HG03460 (cell line): ENCODE results near the gene ENPP4.
"Not testable (repeated sequence)": the region's sequence is repeated elsewhere in the genome, so short reads cannot be mapped to it uniquely, and the experiment has no call there.

Experiments used
- ATAC-seq: cut with Tn5 transposase; IDR thresholded peaks from one replicate; pipeline ENCODE4 v1.9.1; 2021; ENCODE audit not compliant: unreplicated experiment

Gene ENPP4, protein sequence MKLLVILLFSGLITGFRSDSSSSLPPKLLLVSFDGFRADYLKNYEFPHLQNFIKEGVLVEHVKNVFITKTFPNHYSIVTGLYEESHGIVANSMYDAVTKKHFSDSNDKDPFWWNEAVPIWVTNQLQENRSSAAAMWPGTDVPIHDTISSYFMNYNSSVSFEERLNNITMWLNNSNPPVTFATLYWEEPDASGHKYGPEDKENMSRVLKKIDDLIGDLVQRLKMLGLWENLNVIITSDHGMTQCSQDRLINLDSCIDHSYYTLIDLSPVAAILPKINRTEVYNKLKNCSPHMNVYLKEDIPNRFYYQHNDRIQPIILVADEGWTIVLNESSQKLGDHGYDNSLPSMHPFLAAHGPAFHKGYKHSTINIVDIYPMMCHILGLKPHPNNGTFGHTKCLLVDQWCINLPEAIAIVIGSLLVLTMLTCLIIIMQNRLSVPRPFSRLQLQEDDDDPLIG

DNA sequence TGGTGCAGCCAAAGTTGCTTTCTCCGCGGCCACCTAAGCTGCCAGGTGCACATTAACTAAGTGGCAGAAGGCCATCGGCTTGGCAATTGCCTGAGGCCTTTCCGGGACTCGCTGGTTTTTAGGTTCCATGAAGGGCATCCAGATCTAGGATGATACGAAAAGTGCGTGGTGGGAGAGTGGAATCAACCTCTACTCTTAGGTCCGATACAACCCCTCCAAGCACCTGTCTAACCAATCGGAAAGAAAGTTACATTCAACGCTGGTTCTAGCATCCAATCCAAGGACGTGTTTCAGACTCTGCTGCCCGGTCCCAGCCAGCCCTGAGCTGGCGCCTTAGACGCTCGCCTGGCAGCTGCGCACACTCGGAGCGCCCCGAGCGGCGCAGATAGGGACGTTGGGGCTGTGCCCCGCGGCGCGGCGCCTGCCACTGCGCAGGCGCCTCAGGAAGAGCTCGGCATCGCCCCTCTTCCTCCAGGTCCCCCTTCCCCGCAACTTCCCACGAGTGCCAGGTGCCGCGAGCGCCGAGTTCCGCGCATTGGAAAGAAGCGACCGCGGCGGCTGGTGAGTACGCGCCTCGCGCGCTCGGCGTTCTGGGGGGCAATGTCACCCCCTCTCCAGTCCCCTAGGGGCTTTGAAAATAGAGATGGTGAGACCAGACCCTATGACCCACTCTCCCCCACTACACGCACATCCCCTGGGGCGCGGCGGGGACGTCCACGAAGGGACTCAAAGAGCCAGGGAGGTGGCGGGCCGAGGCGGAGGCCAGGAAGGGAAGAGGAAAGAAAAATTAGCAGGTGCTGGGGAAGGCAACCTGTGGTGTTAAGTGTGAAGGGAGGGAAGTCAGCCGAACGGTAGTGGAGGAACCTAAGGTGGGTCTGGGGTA, at the start of gene ENPP4:
Gene ENPP4, plus strand, starts transcription at position 361 of the 883 bp plus-strand sequence. CDS start 9,595 bp downstream, outside the sequence.
- peak; percentile 95 for ATAC-seq

DNA sequence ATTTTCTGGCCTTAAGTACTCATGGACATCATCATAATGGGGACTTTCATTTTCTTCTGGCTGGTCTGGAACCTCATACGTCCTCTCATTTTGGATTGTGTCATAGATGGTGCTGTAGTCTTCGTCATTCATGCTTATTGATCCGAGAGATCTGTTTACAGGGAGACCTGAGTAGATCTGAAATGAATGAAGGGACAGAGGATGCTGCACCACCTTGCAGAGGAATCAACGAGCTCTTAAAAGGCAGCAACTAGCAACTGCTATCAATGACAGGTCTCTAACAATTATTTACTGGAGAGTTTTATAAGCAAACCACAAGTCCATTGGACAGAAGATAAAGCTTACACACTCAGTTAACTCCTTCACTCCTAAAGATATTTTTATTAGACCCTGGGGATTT, 49.7 kb upstream of the ENPP4 start:
- no peak for ATAC-seq

DNA sequence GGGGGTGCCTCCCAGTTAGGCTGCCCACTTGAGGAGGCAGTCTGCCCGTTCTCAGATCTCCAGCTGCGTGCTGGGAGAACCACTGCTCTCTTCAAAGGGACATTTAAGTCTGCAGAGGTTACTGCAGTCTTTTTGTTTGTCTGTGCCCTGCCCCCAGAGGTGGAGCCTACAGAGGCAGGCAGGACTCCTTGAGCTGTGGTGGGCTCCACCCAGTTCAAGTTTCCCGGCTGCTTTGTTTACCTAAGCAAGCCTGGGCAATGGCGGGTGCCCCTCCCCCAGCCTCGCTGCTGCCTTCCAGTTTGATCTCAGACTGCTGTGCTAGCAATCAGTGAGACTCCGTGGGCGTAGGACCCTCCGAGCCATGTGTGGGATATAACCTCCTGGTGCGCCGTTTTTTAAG, 44.1 kb upstream of the ENPP4 start:
- ATAC-seq = not testable (repeated sequence)

DNA sequence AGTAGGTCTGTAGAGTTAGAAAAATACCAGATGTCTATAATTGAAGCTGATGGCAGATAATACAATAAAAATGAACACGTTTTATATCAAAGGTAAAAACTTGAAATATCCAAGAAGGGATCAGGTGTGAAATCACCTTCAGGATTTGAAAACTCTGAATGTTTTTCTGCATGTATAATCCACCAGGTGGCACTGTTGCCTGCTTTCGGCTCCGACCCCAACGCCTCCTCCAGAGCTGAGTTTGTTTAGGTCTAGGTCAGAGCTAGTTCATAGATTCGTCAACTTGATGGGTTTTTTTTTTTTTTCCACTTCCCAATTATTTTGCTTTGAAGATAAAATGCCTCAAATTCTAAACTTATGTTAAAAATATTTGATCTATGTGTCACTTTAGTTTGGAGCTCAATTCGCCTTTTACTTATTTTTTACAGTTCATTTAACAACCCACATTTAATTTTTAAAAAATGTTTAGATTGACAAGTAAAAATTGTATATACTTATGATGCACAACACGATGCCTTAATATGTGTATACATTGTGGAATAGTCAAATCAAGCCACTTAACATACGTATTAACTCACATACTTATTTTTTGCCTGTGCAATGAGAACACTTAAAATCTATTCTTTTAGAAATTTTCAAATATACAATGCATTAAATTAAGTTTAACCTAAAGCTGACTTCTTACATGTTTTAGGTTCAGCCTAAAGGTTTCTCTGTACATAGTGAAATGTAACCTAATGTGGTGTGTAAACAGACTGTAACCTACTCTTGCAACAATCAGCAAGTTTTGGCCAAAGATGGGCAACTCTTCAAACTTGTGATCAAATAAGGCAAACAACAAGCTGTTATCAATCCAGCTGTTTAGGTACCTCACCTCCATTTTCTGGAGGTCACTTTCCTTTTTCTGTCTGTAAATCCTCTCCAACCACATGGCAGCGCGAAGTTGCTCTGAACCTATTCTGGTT, 39.4 kb upstream of the ENPP4 start:
- ATAC-seq = no peak

DNA sequence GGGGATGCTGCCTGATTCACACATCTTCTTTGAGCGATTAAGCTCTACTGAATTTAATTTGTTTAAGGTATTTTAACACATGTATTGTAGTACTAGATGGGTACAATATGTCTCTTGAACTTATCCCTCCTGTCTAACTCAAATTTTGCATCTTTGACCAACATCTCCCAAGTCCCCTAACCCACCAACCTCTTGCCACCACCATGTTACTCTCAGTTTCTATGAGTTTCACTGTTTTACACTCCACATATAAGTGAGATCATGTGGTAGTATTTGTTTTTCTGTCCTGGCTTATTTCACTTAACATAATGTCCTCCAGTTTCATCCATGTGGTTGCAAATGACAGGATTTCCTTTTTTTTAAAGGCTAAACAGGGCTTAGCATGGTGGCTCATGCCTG, 38.7 kb upstream of the ENPP4 start:
- no peak for ATAC-seq

DNA sequence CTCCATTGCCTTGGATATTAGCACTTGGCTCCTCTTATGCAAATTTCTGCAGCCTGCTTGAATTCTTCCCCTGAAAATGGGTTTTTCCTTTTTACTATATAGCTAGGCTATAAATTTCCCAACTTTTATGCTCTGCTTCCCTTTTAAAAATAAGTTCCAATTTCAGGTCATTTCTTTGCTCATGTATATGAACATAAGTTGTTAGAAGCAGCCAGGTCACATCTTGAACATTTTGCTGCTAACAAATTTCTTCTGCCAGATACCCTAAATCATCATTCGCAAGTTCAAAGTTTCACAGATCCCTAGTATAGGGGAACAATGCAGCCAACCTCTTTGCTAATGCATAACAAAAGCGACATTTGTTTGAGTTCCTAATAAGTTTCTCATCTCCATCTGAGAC, 34.5 kb upstream of the ENPP4 start:
- no peak for ATAC-seq

DNA sequence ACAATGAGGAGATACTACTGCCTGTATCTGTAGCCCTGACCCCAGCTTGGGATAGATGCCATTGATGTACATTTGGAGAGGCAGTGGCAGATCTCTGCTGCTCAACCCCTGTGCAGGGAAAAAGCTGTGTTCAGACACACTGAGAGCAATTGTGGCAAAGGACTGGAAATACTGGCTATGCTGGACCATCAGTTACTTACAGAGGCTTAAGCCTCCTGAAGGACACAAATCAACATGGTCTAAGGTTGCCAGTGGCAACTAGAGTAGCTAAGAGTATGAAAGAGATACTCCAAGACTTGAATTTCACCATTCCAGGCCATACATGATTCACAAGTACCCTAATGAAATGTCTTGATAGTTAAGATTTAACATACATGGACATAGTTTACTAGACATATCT, 32.4 kb upstream of the ENPP4 start:
- ATAC-seq = no peak

DNA sequence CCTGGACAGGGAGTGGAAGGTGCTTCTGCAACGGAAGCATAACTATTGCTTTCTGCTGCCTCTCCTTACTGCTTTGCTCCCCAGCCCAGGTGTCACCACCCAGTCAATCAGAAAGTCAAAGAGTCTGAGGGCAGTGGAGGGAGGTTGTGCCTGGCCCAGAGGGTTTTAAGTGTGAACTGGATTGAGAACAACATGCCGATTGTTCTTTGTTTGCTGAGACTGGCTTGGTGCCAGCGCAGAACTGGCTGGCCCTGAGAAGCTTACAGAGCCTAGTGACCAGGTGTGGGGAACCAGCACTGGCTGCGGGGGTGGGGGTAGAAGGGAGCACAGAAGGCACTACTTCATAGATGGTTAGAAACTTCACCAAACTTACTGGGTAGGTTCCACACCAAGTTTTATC, 31.1 kb upstream of the ENPP4 start:
- no peak for ATAC-seq

DNA sequence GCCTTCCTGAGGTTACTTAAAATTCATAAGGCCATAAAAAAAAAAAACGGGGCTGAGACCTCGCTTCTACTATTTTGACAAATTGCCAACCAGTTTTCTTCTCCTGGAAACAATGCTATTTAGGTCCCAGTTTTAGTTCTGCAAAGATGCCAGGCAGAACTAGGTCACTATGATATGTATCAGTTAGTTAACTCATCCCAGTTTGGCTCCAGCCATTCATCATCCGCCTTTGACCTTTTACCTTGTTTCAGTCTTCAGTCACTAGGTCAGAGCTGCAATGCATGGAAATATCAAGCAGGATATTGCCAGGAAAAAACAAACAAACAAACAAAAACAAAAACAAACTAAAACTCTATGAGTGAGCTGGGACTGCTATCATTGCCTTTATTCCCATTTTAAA, 29.8 kb upstream of the ENPP4 start:
- no peak for ATAC-seq

DNA sequence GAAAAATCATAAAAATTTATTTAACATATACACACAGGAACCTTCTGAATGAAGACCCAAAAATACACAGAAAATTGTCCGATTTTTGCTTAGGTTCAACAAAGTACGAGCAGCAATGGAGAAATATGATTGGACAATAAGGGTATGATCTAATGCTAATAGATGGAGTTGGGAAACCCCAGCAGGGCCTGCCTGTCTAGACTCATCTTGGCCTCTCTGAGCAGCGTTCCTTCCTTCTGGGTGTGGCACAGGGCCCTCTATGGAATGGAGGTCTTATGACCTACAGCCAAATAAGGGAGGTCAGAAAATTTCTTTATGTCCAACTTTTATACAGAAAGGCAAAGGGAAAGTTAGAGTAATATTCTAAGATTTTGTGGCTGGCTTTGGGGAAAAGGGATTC, 27.7 kb upstream of the ENPP4 start:
- ATAC-seq = no peak

DNA sequence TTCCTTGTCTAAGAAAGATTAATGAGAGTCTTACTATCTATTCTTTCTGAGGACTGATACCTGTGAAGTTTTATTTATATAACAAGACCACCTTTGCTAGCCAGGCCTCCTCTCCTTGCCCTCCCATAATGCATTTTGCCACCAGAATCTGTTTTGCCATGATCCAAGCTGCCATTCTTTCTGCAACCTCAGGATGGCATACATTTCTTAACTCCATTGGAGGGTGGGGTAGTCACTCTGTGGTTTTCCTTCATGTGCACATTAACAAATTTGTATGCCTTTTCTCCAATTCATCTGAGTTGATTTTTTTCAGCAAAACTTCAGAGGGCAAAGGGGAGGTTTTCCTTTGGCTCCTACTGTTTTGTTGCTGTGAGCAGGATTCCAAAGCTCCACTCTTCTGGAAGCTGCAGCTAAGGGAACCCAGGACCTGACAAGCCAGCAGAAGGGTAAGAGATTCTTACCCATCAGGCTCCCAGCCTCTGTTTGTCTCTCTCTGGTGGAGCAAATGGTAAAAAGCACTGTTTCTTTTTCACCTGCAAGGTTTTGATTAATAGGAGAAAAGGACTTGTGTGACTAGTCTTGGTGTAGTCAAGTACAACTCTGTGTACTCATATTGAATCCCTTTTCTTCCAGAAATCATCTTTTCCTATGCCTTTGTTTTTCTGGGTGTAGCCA, 26.2 kb upstream of the ENPP4 start:
- ATAC-seq = no peak

DNA sequence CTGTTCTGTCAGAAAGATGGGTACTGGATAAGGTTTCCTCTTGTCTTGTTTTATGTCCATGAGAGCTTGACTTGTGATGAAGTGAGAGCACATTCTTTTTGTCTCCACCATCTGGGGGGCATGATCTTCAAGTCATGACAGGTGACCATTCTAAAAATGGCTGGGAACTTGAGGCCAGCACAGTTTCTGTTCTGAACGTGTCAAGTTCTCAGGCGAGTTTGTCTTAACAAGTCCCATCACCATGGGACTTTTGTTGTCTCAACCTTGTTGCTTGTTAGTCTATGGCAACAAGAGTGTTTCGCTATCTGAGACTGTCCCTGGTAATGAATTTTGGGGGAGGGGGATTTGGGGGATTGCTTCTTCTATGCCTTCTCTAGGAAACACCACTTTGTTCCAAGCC, 25.6 kb upstream of the ENPP4 start:
- ATAC-seq = no peak

DNA sequence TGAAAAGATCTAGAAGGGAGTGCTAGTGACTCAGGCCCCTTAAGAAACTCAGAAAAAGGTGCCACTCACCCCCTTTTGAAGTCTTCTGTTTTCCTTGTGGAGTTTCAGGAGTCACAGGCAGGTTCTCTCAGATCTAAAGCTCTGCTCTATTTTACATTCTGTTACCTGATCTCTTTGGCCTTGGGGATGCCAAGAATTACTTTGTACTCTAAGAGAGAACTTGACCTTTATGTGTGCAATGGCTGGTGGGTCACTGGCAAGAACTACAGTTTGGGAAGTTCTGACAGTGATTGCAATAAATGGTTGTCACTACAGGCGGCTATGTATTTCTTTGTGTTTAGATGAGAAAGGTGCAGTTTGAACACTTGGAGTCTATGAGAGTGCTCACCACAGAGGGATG, 24.2 kb upstream of the ENPP4 start:
- ATAC-seq = no peak

DNA sequence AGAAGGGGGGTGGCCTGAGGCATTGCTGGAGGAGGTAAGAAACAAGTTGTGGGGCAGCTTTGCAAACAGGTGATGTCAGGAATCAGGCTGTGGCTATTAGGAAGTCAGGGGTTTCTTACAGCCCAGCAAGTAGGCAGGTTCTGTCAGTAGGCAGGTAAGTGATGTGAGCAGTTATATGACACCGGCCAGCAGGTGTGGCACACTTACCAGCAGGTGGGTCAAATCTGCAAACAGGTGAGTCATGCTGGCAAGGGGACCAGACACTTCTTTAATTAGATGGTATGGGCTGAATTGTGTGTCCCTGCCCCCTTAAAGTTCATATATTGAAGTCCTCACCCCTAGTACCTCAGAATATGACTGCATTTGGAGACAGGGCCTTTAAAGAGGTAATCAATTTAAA, 16.4 kb upstream of the ENPP4 start:
- no peak for ATAC-seq

DNA sequence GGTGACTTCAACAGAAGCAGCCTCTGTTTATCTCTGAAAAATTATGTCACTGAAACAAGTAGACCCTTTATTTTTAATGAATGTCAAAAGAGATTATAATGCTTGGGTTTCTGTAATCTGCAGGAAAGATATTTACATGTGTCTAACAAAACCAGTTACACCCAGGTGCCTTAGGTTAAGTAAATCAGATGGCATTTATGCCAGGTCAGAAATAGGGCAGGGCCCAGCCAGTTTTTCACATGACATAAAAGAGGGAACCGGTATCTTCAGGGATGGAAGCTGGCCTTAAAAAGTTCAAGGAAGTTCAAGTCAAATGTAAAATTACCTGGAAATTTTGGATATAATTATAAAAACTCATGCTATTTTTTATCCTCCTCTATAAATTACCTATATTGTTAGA, 14.2 kb upstream of the ENPP4 start:
- no peak for ATAC-seq

DNA sequence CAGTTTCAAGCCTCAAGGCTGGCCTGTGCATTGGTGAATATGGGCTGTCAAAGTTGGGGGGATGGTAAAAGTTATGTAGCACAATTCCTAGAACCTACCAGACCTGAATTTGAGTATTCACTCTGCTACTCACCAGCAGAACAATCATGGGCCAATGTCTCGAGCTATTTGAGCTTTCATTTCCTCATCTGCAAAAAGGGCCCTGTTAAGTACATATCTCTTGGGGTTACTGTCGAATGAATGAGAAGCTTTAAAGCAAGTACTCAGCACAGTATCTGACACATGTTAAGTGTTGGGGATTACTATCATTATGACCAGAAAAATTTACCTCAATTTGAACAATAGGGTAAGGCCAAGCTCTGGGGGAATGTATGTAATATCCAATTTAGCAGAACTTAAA, 13.5 kb upstream of the ENPP4 start:
- no peak for ATAC-seq

DNA sequence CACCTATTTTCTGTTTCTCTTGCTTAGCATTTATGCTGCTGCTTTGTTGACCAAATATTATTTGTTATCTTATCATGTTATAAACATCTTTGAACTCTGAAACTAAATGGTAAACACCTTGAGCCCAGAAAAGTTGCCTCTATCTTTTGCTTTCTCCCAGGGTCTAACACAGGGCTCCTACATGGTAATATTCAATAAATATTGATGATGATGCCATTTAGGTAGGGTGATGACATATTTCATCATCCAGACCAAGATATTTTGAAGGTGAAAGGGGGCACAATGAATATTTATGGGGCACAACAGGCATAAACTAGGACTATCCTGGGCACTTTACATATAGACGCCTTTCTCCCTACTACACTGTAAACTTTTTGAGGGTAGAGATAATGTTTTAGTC, 11.6 kb upstream of the ENPP4 start:
- no peak for ATAC-seq

DNA sequence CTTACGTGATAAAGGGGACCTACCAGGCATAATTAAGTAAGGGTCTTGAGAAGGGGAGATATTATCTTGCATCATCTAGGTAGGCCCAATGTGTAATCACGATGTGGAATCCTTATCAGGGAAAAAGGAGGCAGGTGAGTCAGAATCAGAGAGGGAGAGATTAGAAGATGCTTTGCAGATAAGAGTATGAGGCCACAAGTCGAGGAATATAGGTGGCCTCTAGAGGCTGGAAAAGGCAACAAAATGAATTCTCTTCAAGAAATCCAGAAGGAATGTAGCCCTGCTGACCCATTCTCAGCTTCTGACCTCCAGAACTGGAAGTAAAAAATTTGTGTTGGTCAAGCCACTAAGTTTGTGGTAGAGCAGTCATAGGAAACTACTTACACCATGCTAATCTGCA, 11.0 kb upstream of the ENPP4 start:
- no peak for ATAC-seq

DNA sequence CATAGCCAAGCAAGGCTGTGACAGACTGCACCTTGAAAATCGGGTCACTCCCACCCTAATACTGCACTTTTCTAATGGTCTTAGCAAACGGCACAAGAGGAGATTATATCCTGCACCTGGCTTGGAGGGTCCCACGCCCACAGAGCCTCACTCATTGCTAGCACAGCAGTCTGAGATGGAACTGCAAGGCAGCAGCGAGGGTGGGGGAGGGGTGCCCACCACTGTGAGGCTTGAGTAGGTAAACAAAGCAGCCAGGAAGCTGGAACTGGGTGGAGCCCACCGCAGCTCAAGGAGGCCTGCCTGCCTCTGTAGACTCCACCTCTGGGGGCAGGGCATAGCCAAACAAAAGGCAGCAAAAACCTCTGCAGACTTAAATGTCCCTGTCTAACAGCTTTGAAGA, 10.1 kb upstream of the ENPP4 start:
- not testable (repeated sequence) for ATAC-seq

DNA sequence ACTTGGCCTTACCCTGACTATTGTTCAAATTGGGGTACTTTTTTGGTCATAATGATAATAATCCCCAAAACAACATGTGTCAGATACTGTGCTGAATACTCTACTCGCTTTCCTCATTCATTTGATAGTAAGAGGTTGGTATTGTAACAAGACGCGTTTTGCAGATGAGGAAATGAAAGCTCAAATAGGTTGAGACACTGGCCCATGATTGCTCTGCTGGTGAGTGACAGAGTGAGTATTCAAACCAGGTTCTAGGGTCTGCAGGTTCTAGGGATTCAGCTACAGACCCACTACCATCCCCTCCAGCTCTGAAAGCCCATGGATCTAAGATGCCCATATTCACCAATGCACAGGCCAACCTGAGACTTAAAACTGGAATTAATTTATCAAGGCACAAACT, 1.3 kb upstream of the ENPP4 start:
- peak; percentile 38 for ATAC-seq

DNA sequence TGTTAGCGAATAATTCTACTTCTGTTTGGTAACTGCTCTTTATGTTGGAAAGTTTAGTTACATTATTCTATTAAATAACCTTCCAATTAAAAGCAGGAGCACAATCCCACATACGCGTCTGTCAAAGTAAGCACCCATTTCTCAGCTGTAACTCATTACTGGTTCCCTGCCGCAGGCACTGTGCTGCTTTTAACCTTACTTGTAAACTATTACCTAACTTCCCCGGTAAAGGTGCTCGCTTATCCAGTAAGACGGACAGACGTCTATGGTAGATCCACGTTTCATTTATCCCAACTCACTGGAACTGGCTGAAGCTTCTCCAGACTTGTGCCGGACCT, 529 bp upstream of the ENPP4 start:
- ATAC-seq = peak; percentile 5
